Activated T-cell treated with anti-CD3 and anti-CD28 coated beads, Interleukin-2, amount 50 U/mL, for 48 hours (primary cell): ENCODE data around the gene BRD7.

Experiments
- DNase-seq, 2 experiments: peaks; one replicate each; pipeline ENCODE4 v3.0.0-alpha.2; 2020

Gene BRD7

GRCh38 chr16:50368410-50369132 is at the start of gene BRD7:
TSS of gene BRD7 (minus strand) at chr16:50368988. CDS start at chr16:50368774, 214 bp downstream.
- peak; percentile 84 to 89 for DNase-seq

GRCh38 chr16:50416388-50416787 is 47.6 kb upstream of the BRD7 start:
- DNase-seq: no peak

- no peak for DNase-seq
Measured at GRCh38 chr16:50414152-50414551, 45.4 kb upstream of the BRD7 start.

- no peak for DNase-seq
Measured at GRCh38 chr16:50411034-50411433, 42.2 kb upstream of the BRD7 start.

GRCh38 chr16:50408001-50408561 is 39.3 kb upstream of the BRD7 start:
- DNase-seq: no peak

- no peak for DNase-seq
Measured at GRCh38 chr16:50407351-50407750, 38.6 kb upstream of the BRD7 start.

GRCh38 chr16:50403491-50403890 is 34.7 kb upstream of the BRD7 start:
- no peak for DNase-seq

- DNase-seq: no peak
Measured at GRCh38 chr16:50402298-50402895, 33.6 kb upstream of the BRD7 start.

- DNase-seq: no peak
Measured at GRCh38 chr16:50401355-50401754, 32.6 kb upstream of the BRD7 start.

GRCh38 chr16:50400967-50401348 is 32.2 kb upstream of the BRD7 start:
- no peak for DNase-seq

- no peak for DNase-seq
Measured at GRCh38 chr16:50400312-50400966, 31.7 kb upstream of the BRD7 start.

- no peak for DNase-seq
Measured at GRCh38 chr16:50399411-50399810, 30.6 kb upstream of the BRD7 start.

- DNase-seq: no peak
Measured at GRCh38 chr16:50398336-50398735, 29.5 kb upstream of the BRD7 start.

GRCh38 chr16:50396761-50397535 is 28.2 kb upstream of the BRD7 start:
- no peak for DNase-seq

- DNase-seq: no peak
Measured at GRCh38 chr16:50395763-50396710, 27.2 kb upstream of the BRD7 start.

- DNase-seq: no peak
Measured at GRCh38 chr16:50393858-50394802, 25.3 kb upstream of the BRD7 start.

- no peak for DNase-seq
Measured at GRCh38 chr16:50393416-50393815, 24.6 kb upstream of the BRD7 start.

GRCh38 chr16:50390914-50391716 is 22.3 kb upstream of the BRD7 start:
- DNase-seq: no peak

- no peak for DNase-seq
Measured at GRCh38 chr16:50390371-50390771, 21.6 kb upstream of the BRD7 start.

GRCh38 chr16:50389900-50390299 is 21.1 kb upstream of the BRD7 start:
- DNase-seq: no peak
